ENCODE measurements around the gene CARS1.

CARS1 gene

DNA sequence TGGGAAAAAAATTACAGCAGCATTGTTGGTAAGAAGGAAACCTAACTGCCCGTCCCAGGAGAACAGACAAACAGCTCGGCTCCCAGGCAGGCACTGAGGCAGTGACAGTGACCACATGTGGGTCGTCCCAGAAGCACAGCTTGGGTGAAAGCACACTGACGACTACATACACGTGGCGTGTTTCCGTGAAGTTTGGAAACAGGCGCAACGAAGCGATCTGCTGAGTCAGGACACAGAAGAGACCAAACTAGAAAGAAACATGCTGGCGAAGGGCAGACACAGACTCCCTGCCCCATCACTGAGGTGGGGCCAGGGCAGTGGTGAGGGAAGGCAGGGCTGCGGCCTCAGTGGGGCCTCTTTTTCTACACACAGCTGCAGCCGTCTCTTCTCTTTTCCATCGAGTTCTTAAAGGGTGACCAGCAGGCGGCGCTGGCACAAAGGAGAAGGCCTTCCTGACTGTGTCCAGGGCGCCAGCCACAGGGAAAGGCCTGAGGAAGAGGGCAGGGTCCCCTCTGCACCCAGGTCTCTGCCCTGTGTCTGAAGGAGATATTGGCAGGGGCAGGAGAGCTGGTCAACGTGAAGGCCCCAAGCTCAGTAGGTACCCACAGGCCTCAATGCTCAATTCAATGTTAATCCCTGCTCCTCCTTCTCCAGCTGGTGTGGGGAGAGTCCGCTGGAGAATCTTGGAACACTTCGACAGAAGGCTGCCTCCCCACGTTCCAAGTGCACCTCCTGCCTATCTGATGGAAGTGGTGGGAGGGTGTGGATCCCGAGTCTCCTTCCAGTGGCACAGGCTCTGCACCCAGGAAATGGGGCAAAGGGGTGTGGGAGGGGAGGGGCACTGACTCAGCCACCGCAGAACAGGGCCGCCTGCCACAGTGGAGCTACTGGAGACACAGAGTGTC is 19.9 kb downstream of the CARS1 start:
- no peak for FAIRE-seq

DNA sequence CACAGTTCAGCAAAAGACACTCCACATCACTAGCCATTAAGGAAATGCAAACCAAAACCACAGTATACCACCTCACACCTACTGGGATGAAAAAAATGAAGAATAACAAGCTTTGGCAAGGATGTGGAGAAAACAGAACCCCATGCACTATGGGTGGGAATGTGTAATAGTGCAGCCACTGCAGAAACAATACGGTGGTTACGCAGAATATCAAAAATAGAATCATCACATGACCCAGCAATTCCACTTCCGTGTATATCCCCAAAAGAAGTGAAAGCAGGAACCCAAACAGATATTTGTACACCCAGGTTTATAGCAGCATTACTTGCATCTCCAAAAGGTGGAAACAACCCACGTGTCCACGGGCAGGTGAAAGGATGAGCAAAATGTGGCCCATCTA is 20.8 kb downstream of the CARS1 start:
- FAIRE-seq = no peak

DNA sequence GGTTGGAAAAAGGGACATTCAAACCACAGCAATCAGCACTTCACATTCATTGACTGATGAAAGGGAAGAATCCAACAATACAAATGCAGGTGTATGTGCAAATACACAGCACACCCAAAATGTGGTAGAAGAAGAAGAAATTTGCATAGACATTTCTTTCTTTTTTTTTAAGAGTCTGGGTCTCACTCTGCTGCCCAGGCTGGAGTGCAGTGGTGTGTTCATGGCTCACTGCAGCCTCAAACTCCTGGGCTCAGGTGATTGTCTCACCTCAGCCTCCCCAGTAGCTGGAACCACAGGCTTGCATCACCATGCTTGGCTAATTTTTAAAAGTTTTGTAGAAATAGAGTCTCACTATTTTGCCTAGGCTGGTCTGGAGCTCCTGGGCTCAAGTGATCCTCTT is 21.9 kb downstream of the CARS1 start:
- no peak for FAIRE-seq

DNA sequence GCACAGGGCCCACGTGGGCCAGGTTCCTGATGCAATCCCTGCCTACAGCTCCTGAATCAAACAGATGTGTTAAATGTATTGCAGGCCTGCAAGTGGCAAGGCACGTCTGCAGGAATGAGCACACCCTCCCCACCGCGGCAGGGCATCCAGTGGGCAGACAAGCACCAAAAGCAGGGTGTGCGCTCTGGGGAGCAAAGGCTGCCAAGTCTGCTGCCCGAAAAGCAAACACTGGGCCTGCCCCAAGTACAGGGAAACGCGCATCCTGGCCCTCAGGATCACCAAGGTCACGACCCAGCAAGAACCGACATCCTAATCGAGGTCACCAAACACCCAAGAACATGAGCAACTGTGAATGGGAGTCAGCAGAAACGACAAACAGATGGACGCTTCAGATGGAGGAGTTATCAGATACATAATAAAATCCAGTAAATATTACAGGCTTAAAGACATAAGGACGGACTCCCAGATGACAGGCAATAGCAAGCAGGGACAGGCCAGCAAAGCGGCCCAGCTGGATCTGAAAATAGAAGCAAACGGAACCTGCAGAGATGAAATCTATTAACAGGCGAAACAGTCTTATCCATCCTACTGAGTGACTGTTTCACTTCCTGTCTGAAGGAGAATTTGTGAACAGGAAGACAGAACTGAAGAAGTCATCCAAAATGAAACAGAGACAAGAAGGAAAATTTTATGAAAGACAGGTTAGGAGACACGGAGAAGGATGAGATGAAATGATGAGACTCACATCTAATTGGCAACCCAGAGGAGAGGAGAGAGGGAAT is 26.7 kb downstream of the CARS1 start:
- FAIRE-seq = no peak

DNA sequence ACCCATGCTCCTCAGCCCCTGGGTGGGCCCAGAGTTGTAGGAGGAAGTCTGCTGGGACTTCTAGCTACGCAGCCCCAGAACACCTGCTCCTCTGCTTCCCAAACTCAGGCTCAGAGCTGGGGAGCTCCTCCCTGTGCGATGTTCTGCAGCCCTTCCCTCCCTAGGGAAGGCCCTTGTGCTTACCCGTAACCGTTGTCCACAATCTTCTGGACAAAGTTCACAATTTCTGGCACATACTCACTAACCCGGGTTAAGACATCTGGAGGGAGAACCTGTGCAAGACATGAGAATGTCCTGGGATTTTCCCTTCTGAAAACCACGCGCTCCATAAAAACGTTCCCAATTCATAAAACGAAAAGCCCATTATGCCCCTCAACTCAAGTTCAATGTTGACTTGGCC is 28.4 kb downstream of the CARS1 start:
- no peak for FAIRE-seq

DNA sequence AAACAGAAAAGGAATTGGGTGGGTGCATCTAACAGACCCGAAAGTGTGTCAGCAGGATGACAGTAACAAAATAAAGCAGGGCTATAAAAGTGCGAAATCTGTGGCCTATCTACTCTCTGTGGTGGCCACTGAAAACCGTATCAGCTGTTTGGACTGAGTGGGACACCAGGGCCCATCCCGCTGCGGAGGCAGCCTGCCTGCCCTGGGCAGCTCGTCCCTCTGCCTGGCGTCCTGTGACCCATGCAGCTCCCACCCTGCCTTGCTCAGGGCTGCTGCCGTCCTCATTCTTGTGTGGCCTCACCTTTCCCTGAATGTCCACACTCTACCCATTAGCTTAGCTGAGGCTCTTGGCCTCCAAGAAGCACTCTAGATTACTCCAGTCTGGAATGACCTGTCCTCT is 30.4 kb downstream of the CARS1 start:
- no peak for FAIRE-seq

DNA sequence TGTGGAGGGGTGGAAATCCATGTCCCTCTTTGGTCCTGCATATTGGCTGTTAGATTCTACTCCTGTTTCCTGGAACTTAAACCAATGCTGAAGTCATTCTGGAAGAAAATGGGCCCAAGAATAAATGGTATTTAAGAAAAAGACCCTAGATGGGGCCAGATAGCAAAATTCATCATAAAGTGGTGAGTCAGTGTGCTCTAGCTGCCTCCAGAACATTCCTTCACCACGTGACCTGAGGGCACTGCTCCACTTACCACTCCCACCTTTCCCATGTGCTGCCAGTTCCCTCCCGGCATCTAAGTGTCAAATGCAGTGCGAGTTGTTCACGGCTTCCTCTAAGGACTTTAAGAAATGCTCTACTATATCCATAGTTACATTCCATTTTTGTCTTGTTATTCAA is 34.2 kb downstream of the CARS1 start:
- no peak for FAIRE-seq

DNA sequence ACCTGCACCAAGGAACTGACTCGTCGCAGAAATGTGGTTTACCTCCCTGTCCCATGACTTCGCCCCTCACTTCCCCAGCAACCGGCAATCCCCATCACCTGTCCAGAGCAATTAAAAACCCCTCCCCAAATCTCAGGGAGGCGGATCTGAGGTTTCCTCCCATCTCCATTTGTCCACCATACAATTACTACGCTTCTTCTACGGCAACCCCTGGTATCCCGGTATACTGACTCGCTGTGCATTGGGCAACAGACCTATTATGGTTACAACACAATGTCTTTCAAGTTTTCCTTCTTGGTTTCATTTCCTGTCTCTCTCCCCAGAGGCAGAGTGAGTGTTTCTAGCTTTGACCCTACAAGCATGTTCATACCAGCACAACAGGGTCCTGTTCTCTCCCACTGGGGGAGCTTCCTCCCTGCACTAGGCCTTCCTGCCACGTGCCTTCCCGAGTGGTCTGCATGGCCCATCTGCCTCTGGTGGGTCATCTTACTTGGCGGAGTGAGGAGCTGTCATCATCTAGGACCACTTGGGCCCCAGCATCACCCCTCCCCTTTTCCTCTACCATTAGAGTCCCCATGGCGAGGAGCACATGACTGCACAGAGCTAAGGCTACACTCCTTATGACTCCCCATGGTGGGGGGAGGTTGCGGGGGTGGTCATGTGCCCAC is 34.8 kb downstream of the CARS1 start:
- no peak for FAIRE-seq

DNA sequence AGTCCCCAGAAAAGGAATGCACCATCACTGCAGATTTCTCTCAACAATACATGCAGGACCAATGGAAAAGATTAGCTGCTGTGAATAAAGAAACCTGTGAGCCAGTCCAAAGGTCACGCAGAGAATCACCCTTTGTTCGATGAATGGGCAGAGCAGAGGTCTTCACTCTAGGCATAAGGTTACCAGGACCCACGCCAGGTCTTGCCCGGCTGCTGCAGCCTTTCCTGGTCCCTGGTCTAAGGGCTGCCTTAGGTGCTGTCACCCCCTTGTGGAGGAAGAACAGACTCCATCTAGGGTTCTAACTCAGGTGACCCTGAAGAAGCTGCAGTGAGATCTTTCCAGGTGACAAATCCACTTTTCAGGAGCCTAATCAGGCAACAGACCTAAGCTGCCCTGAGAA is 36.1 kb downstream of the CARS1 start:
- no peak for FAIRE-seq

DNA sequence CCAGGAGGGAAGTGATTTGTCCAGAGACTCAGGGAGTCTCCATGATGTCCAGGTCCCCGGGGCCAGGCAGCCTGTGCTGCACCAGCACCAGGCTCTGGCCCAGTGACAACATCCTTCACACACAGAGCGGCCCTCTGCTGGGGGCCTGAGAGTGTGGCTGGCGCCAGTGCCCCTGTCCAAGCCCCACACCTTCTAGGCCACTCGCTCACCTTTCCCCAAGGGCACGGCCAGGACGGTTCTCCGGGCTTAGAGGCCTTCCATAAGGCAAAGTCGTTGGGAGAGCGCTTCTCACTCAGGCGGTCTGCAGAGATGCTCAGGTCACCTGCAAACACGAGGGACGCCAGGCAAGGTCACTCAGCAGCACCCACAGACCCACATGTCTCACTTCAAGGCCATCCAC is 37.2 kb downstream of the CARS1 start:
- FAIRE-seq = no peak

DNA sequence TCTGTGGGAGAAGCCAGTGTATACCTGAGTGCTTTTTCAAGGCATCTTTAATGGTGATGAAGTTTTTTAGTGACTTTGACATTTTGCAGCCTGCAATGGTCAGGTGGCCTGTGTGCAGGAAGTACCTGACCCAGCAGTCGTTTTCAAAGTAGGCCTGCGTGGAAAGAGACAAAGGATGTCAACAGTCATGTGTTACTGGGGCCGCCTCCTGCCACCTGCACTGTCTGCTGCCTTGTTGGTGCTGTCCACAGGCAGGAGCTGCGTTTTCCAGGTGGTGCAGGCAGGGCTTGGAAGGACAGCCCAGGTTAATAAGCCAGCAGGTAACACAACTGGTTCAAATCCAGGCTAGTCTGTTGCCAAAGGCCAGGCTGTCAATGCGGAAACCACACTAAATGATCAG is 38.6 kb downstream of the CARS1 start:
- FAIRE-seq = no peak

DNA sequence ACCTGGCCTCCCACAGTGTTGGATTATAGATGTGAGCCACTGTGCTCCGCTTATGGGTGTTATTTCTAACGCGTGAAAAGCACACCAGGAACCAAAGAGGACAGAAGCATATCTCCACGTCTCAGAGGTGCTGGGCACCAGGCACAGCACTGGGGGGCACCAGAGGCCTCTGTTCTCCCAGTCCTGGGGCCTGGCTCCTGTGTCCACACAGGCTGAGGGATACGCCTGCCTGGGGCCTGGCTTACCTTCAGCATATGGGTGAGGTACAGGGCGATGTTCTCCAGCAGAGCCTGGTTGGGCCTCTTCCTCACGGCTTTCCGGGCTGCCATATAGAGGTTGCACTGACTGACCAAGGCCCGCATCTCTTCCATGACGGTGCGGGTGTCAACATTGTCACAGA is 40.4 kb downstream of the CARS1 start:
- FAIRE-seq = no peak

DNA sequence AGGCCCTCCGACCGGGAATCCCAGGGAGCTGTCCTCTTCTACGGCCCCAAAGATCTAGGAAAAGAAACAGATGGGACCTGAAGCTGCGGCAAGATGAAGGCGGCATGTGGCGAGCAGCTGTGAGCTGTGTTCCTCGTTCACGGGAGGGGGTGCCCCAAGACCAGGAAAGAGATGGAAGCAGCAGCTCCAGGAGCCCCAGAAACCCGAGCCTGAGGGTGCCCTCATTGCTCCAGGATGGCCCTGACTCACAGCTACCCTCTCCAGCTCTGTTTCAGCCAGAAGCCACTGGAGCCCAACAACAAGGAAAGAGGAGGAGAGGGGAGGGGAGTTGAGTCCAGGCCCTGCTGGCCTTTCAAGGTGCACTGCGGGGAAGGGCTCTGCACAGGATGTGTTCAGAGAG is 41.4 kb downstream of the CARS1 start:
- FAIRE-seq = no peak

DNA sequence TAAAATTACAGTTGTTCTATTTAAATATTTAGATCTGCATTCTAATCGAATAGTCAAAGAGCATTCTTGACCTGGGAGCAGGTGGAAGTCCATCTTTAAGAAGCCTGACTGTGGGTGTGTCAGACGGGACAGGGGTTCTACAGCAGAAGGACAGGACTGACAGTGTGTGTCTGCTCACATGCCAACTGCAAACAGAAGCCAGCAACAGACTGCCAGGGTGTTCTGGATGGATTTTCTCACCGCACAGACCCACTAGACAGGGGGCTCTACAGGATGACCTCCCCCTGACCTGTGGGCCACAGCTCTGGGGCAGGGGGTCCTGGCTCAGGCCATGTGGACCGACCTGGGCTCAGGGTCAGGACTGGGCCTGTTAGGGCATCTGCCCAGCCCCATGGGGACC is 42.3 kb downstream of the CARS1 start:
- FAIRE-seq = no peak

DNA sequence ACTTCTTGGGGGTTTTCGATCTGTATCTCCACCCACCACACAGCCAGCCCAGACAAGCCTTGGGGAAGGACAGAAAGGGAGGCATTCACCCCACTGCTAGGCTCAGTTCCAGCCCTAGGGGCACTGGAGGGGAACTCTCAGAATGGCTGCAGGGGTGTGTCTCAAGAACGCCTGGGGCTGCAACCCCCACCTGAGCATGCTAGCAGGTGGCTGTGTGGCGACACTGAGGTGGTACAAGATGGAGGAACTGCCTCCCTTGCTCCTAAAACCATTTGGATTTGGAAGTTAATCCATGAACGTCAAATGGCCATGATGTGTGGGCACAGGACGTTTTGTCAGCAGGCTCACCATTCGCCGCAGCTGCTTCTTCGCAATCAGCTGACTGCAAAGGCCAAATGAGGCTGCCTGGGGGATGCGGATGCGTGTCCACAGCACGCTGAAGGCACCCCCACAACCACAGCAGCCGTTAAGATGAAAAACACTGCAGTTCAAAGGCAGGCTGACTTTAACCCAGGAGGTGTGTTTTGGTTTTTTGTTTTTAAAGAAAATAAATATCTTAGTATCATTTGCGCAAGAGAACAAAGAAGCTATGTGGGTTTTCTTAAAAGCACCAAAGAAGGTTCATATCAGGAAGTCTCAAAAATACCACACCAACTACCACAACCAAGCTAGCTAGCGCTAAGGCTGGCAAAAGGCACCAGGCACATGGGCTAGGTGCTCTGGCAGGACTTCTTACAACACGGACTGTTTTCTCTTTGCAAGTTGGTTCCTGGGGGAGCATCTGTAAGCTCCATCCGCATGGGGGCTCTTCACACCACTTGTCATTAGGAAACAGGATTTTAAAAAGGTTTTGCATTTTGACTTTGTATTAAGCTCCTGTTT is 42.9 kb downstream of the CARS1 start:
- no peak for FAIRE-seq

DNA sequence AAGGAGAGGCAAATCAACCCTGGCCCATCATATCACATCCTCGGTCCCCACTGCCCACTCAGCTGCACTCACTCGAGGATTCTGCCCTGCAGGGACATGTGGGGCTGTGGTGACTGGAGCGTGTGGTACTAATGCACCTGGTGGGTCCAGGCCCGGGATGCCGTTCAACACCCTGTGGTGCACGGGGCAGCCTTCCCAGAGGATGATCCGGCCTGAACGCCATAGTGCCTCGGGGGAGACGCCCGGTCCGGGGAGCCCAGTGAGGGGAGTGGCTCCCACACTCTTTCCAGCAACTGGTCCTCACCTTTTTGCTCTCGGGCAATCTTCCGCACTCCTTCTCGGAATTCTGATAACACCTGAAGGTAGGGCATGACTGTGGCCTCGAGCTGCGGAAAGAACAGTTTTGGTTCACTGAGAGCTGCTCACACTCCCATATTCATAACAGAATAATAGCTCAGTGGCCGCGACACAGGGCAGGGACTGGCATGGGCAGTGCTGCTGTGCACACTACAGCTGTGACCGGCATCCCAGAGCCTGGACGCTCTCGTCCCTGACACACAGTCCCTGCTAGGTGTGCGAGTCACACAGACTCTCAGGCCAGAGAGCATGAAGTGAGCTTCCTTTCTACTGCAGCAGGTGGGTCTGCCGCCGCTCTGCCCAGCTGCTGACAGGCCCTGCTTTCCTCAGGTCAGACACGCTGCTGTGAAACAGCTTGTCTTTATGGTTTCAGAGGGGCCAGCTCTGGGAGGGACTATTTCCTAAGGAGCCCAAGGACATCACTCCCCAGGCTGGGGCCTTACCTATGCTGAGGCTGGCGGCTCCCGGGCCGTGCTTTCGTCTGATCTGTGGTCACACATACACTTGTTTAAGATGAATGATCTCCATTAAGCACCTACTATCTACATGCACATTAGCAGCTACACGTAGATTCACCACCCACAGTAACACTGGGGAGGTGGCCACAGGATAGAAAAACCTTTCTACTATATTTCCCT is 45.0 kb downstream of the CARS1 start:
- no peak for FAIRE-seq

DNA sequence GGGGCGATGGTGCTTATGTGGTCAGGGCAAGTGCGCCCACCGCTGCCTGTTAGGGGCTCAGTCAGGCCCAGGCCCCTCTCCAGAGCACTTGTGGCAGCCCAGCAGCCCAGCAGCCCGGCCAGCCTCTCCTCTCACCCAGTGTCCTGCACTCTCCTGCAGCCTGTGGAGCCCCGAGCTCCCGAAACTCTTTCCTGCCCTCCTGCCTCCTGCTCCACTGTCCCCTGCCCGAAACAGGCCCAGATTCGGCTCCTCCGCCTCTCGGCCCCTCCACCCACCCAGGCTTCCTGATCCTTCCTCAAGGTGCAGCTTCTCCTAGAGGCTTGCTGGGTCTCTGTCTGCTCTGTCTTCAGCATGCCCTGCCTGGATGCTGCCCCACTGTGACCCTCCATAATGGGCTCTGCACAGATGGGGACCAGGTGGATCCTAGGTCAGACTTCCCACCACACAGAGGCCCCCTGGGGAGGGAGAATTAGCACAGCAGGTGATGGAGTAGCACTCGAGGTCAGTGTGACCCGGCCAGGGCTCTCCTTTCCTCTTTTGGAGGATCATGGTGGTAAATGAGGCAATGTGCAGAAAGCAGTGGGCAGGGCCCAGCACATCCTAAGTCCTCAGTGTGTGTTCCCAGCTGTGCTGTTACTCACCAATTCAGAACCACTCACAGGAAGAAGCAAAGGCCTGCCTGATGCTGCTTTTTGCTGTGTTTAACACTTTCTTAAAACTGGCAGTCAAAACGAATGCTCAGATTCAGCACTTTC is 46.5 kb downstream of the CARS1 start:
- FAIRE-seq = no peak

DNA sequence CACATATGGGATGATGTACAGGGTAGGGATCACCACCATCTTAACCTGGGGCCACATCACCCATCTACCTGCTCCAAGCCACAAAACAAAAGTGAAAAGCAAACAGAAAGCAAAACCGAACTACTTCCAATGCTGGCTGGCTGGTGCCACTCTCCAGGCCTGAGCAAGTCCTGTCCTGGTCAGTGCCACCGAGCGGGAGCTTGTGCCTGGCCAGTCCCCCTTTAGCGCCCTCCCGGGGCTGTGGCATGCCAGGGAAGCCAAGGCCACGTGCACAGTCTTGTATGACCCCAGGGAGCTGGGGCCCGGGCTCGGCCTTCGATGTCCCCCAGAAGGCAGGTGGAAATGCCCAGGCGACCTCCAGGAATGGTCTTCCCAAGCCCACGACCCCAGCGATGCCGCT is 47.2 kb downstream of the CARS1 start:
- FAIRE-seq = no peak

DNA sequence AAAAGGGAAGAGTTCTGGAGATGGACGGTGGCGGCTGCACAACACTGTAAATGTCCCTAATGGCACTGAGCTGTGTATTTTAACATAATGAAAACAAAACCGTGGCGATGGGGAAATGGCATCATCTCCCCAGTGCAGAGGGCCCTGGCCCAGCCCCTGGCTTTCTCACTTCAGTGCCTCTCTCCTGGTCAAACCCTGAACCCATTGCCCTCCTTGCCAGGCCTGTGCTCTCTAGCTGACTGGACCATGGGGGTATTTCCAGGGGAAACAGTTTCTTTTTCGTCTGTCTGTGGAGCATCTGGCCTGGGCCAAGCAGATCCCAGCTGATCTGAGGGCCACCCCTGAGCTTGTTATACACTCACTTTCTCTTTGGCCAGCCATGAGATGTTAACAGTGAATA is 47.7 kb downstream of the CARS1 start:
- FAIRE-seq = no peak

DNA sequence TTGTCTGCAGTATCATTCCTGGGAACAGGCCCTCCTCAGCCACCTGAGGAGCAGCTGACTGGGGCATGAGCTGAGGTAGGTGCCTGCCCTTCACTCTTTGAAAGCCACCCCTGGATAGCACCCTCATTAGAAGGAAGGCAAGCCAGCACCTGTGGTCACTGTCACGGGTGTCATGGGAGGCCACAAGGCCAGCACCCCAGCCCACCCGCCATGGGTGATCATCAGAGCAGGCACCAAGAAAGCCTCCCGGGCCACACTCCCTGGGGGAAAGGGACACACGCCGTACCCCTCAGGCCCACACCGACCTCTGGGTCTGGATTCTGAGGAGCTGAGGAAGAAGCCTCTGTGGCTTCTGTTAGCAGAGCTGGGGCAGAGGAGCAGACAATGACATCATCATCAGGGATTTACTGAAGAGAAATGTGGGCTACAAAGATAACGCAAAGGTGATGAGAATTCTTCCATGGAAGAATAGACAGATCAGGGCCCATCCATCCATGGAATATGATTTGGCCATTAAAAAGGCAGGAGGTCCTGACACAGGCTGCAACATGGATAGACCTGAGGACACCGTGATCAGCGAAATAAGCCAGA is 48.4 kb downstream of the CARS1 start:
- no peak for FAIRE-seq
